Measurements from ENCODE around the gene ABTB2.

GRCh38 chr11:34380696-34381095 lies 22.9 kb upstream of the ABTB2 start:
- TF ChIP-seq, protein P1, sequence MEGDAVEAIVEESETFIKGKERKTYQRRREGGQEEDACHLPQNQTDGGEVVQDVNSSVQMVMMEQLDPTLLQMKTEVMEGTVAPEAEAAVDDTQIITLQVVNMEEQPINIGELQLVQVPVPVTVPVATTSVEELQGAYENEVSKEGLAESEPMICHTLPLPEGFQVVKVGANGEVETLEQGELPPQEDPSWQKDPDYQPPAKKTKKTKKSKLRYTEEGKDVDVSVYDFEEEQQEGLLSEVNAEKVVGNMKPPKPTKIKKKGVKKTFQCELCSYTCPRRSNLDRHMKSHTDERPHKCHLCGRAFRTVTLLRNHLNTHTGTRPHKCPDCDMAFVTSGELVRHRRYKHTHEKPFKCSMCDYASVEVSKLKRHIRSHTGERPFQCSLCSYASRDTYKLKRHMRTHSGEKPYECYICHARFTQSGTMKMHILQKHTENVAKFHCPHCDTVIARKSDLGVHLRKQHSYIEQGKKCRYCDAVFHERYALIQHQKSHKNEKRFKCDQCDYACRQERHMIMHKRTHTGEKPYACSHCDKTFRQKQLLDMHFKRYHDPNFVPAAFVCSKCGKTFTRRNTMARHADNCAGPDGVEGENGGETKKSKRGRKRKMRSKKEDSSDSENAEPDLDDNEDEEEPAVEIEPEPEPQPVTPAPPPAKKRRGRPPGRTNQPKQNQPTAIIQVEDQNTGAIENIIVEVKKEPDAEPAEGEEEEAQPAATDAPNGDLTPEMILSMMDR (conservative IDR thresholded peaks at IDR 0.05; ENCODE audit: low read depth, low read length): no peak
- TF ChIP-seq EZH2 (IDR thresholded peaks at IDR 0.05; ENCODE audit: borderline replicate concordance, low read depth, low read length, poor library complexity, severe bottlenecking): no peak

All from A673 (cell line).